ENCODE measurements around the gene SLMAP. TPM values are rescaled to one million over a fixed set of nuclear protein-coding genes. Genes with fewer than 3 reads are reported as not detected.

Gene SLMAP
- polyA plus RNA-seq, 2 of the 4 experiments (the other 2 are of a cell fraction) = 15.2 to 33.1 TPM

GRCh38 chr3:57832900-57833313 is 76.8 kb downstream of the SLMAP start:
- POLR2A ChIA-PET = no interaction called here
- H3K4me1 ChIP-seq = peaks cover 1% of the 10 kb centered on the region; the same call in 2 of the 3 replicates
- no peak for TF ChIP-seq FOSL2 (IDR thresholded peaks at IDR 0.05)
- TF ChIP-seq FOSL2 (CRISPR knock-in tag; IDR thresholded peaks at IDR 0.05) = no peak
- TF ChIP-seq GATA3 (IDR thresholded peaks at IDR 0.05; ENCODE audit: borderline replicate concordance) = no peak
- no peak for TF ChIP-seq USF2 (IDR thresholded peaks at IDR 0.05)
- TF ChIP-seq CEBPB (IDR thresholded peaks at IDR 0.05) = no peak
- H3K27ac ChIP-seq = no peak overlapping the region
- WGBS (ENCODE audit: missing lambda C conversion rate) = 84% methylated on average over 1 of the region's 1 CpG
- ATAC-seq (no peak), DNase-seq (ENCODE audit: low read depth in 1 of 2, low spot score in 1 of 2) (no peak), FAIRE-seq (no peak)
- H3K4me2 ChIP-seq = no peak overlapping the region
- H3K9me3 ChIP-seq = no peaks in the 10 kb centered on the region
- CTCF ChIA-PET = interaction anchor here (1.4 to 1.5 kb wide), 2 partner anchors 63 to 654 kb away, joined by 3 to 4 read pairs; no protein-coding TSS in a partner anchor
- no peak overlapping the region for H3K4me3 ChIP-seq

- TF ChIP-seq ZC3H11A (IDR thresholded peaks at IDR 0.05) (no peak), ZNF302 (CRISPR knock-in tag; IDR thresholded peaks at IDR 0.05) (no peak), USF2 (IDR thresholded peaks at IDR 0.05) (no peak), FOSL2 (IDR thresholded peaks at IDR 0.05) (no peak), FOSL2 (CRISPR knock-in tag; IDR thresholded peaks at IDR 0.05) (no peak), HES2 (IDR thresholded peaks at IDR 0.05) (no peak), HEYL (CRISPR knock-in tag; IDR thresholded peaks at IDR 0.05) (no peak), RARB (CRISPR knock-in tag; IDR thresholded peaks at IDR 0.05) (no peak), POLR2AphosphoS2 (conservative IDR thresholded peaks at IDR 0.05; ENCODE audit: low read length) (no peak), ATOH8 (CRISPR knock-in tag; IDR thresholded peaks at IDR 0.05; ENCODE audit: low read depth) (no peak), RCOR1 (IDR thresholded peaks at IDR 0.05; ENCODE audit: low read depth, low read length) (no peak), KDM1A (IDR thresholded peaks at IDR 0.05; ENCODE audit: low read depth) (no peak), JUN (IDR thresholded peaks at IDR 0.05) (no peak), RAD21 (conservative IDR thresholded peaks at IDR 0.05 in 1 of 2, IDR thresholded peaks at IDR 0.05 in 1 of 2) (no peak), FOXS1 (CRISPR knock-in tag; IDR thresholded peaks at IDR 0.05) (no peak), RNF2 (IDR thresholded peaks at IDR 0.05; ENCODE audit: borderline replicate concordance, low read depth) (no peak)
- no peaks in the 10 kb centered on the region for H3K9me3 ChIP-seq
- ChIA-PET POLR2A (no interaction called here), CTCF (interaction anchor here (1.4 kb wide), 1 partner anchor 655 kb away, joined by 4 read pairs; no protein-coding TSS in a partner anchor)
- ATAC-seq = no peak
- H3K27ac ChIP-seq = no peak overlapping the region
- 91% methylated on average over 1 of the region's 1 CpG for WGBS (ENCODE audit: missing lambda C conversion rate)
- H3K4me1 ChIP-seq = no peaks in the 10 kb centered on the region
- H3K4me3 ChIP-seq = no peak overlapping the region
- no peak for DNase-seq (ENCODE audit: low read depth in 1 of 2, low spot score in 1 of 2)
- no peak for FAIRE-seq
- H3K4me2 ChIP-seq = no peak overlapping the region
These were observed 77.7 kb downstream of the SLMAP start for GRCh38 chr3:57833763-57834162.

GRCh38 chr3:57837686-57838085 is 81.6 kb downstream of the SLMAP start:
- FAIRE-seq = no peak
- POLR2A ChIA-PET = no interaction called here
- ATAC-seq = no peak

More at GRCh38 chr3:57837686-57838085, 81.6 kb downstream of the SLMAP start:
- Histone ChIP-seq H3K9me3 (no peaks in the 10 kb centered on the region), H3K27ac (no peak overlapping the region), H3K4me1 (peaks cover 9% of the 10 kb centered on the region; the same call in 2 of the 3 replicates), H3K4me3 (no peak overlapping the region), H3K4me2 (no peak overlapping the region)
- CTCF ChIA-PET = interaction anchor here (1.3 kb wide), 1 partner anchor 12 kb away, joined by 4 read pairs; no protein-coding TSS in a partner anchor
- TF ChIP-seq HOXB5 (CRISPR knock-in tag; IDR thresholded peaks at IDR 0.05) (no peak), CBX8 (IDR thresholded peaks at IDR 0.05) (no peak), RARB (CRISPR knock-in tag; IDR thresholded peaks at IDR 0.05) (no peak), PBX3 (IDR thresholded peaks at IDR 0.05) (no peak), CHD4 (IDR thresholded peaks at IDR 0.05; ENCODE audit: borderline replicate concordance) (no peak), BHLHE40 (IDR thresholded peaks at IDR 0.05; ENCODE audit: low read depth, low read length) (no peak), JUN (IDR thresholded peaks at IDR 0.05) (no peak), E2F6 (IDR thresholded peaks at IDR 0.05; ENCODE audit: borderline replicate concordance, low read depth) (no peak)
- no peak for DNase-seq (ENCODE audit: low read depth in 1 of 2, low spot score in 1 of 2)
- WGBS (ENCODE audit: missing lambda C conversion rate) = 62% methylated on average over 3 of the region's 3 CpGs
